Loucy (cell line): Measurements from ENCODE around the gene SMIM27.
"Not testable (repeated sequence)": the region's sequence is repeated elsewhere in the genome, so short reads cannot be mapped to it uniquely, and the experiment has no call there.

Source experiments
- H2AFZ ChIP-seq: fragments of 200-600 bp; sonication (generic); 2 replicates; pipeline ENCODE4 v1.6.0; 2016; ENCODE audit warnings: antibody characterized with exemption, mild to moderate bottlenecking, low read length, moderate library complexity
- H3F3A ChIP-seq: fragments of 200-600 bp; 2 replicates; pipeline ENCODE4 v1.6.0; 2016; ENCODE audit warnings: antibody characterized with exemption, low read depth, mild to moderate bottlenecking
- H3K27me3 ChIP-seq: fragments of 200-600 bp; sonication (generic); 2 replicates; pipeline ENCODE4 v1.6.1; 2014; ENCODE audit warnings: low read length, mild to moderate bottlenecking; ENCODE audit not compliant: insufficient read depth, poor library complexity, severe bottlenecking
- H3K36me3 ChIP-seq: fragments of 200-600 bp; sonication (generic); 2 replicates; pipeline ENCODE4 v1.6.1; 2016; ENCODE audit warnings: low read length; ENCODE audit not compliant: insufficient read depth
- H3K4me1 ChIP-seq: fragments of 200-600 bp; sonication (generic); 2 replicates; pipeline ENCODE4 v1.5.1; 2014; ENCODE audit warnings: low read length, mild to moderate bottlenecking; ENCODE audit not compliant: insufficient read depth, poor library complexity, severe bottlenecking
- H3K4me2 ChIP-seq: fragments of 200-600 bp; sonication (generic); 2 replicates; pipeline ENCODE4 v1.6.0; 2014; ENCODE audit warnings: antibody characterized with exemption, low read length, low read depth, mild to moderate bottlenecking; ENCODE audit not compliant: poor library complexity, severe bottlenecking
- H3K4me3 ChIP-seq: fragments of 200-600 bp; sonication (generic); 2 replicates; pipeline ENCODE4 v1.5.1; 2014; ENCODE audit warnings: low read length, mild to moderate bottlenecking, mixed read lengths; ENCODE audit not compliant: poor library complexity, severe bottlenecking
- H3K79me2 ChIP-seq: fragments of 200-600 bp; sonication (generic); 2 replicates; pipeline ENCODE4 v1.6.1; 2014; ENCODE audit warnings: low read length; ENCODE audit not compliant: insufficient read depth
- H3K9ac ChIP-seq: fragments of 200-600 bp; sonication (generic); 2 replicates; pipeline ENCODE4 v1.6.0; 2014; ENCODE audit warnings: mild to moderate bottlenecking, low read depth, low read length, moderate library complexity; ENCODE audit not compliant: poor library complexity, severe bottlenecking
- H3K9me2 ChIP-seq: fragments of 200-600 bp; sonication (generic); replicated peaks from 2 replicates; pipeline ENCODE4 v1.6.1; 2016; ENCODE audit warnings: low read depth, low read length, mixed read lengths
- H3K9me3 ChIP-seq: fragments of 200-600 bp; sonication (generic); 2 replicates; pipeline ENCODE4 v1.6.1; 2014; ENCODE audit warnings: mild to moderate bottlenecking, antibody characterized with exemption, low read length, low read depth; ENCODE audit not compliant: insufficient read depth
- H4K20me1 ChIP-seq: fragments of 200-600 bp; sonication (generic); 2 replicates; pipeline ENCODE4 v1.6.0; 2014; ENCODE audit warnings: antibody characterized with exemption, low read length, mild to moderate bottlenecking; ENCODE audit not compliant: insufficient read depth, poor library complexity, severe bottlenecking
- EZH2phosphoT487 ChIP-seq: fragments of 200-600 bp; IDR thresholded peaks from 2 replicates; pipeline ENCODE4 v1.6.1; 2018; ENCODE audit warnings: antibody characterized with exemption, mild to moderate bottlenecking, moderate library complexity, borderline replicate concordance
- TF ChIP-seq, protein P1 (sequence below): fragments of 200-600 bp; sonication (generic); conservative IDR thresholded peaks from 2 replicates; pipeline ENCODE4 v1.5.1; 2014; ENCODE audit warnings: mild to moderate bottlenecking, antibody characterized with exemption, low read length

SMIM27 gene

DNA sequence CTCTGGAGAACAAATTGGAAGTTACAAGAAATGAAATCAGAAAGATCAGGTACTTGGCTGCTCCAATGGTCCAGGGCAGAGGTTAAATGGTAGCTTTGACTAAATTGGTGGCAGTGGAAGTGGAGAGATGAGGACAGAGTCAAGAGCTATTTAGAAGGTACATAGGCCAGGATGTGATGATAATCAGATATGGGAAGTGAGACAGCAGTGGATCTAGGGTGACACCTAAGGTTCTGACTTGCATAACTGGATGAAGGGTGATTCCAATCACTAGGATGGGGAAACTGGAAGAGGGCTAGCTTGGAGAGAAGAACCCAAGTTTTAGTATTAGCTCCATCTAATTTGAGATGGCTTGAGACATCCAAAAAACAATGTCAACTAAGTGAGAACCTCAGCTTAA lies 44.8 kb downstream of the SMIM27 start:
- H3K4me2 ChIP-seq, result no peak overlapping the region
- TF ChIP-seq, protein P1, sequence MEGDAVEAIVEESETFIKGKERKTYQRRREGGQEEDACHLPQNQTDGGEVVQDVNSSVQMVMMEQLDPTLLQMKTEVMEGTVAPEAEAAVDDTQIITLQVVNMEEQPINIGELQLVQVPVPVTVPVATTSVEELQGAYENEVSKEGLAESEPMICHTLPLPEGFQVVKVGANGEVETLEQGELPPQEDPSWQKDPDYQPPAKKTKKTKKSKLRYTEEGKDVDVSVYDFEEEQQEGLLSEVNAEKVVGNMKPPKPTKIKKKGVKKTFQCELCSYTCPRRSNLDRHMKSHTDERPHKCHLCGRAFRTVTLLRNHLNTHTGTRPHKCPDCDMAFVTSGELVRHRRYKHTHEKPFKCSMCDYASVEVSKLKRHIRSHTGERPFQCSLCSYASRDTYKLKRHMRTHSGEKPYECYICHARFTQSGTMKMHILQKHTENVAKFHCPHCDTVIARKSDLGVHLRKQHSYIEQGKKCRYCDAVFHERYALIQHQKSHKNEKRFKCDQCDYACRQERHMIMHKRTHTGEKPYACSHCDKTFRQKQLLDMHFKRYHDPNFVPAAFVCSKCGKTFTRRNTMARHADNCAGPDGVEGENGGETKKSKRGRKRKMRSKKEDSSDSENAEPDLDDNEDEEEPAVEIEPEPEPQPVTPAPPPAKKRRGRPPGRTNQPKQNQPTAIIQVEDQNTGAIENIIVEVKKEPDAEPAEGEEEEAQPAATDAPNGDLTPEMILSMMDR, result no peak
- TF ChIP-seq EZH2phosphoT487, result no peak

DNA sequence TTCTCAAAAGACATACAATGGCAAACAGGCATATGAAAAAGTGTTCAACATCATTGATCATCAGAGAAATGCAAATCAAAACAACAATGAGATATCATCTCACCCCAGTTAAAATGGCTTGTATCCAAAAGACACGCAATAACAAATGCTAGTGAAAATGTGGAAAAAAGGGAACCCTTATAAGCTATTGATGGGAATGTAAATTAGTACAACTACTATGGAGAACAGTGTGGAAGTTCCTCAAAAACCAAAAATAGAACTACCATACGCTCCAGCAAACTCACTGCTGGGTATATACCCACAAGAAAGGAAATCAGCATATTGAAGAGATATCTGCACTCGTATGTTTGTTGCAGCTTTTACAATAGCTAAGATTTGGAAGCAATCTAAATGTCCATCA lies 46.9 kb downstream of the SMIM27 start:
- not testable (repeated sequence) for H4K20me1 ChIP-seq, H3F3A ChIP-seq, H3K9me3 ChIP-seq, H3K4me1 ChIP-seq, H3K27me3 ChIP-seq, H3K9ac ChIP-seq, H3K4me2 ChIP-seq, H2AFZ ChIP-seq, H3K36me3 ChIP-seq, H3K9me2 ChIP-seq, H3K4me3 ChIP-seq, H3K79me2 ChIP-seq

More for the DNA sequence above, 44.8 kb downstream of the SMIM27 start:
- Histone ChIP-seq H3F3A (no peaks in the 10 kb centered on the region), H3K9ac (no peak overlapping the region), H3K9me2 (no peaks in the 10 kb centered on the region), H2AFZ (no peak overlapping the region), H3K4me1 (no peaks in the 10 kb centered on the region), H4K20me1 (no peaks in the 10 kb centered on the region), H3K9me3 (no peaks in the 10 kb centered on the region), H3K27me3 (no peaks in the 10 kb centered on the region), H3K4me3 (no peak overlapping the region), H3K36me3 (no peaks in the 10 kb centered on the region), H3K79me2 (no peaks in the 10 kb centered on the region)
